HG02588 (cell line): Measurements from ENCODE around the gene PWWP2B.

Experiments
- ATAC-seq: cut with Tn5 transposase; IDR thresholded peaks from one replicate; pipeline ENCODE4 v1.9.1; 2021; ENCODE audit warnings: mild to moderate bottlenecking, moderate library complexity; ENCODE audit not compliant: unreplicated experiment

PWWP2B gene

GRCh38 chr10:132455986-132456847 is 59.2 kb downstream of the PWWP2B start:
- no peak for ATAC-seq

- ATAC-seq = no peak
Measured at GRCh38 chr10:132456881-132457280, 59.9 kb downstream of the PWWP2B start.

- no peak for ATAC-seq
Measured at GRCh38 chr10:132457328-132458070, 60.5 kb downstream of the PWWP2B start.

DNA sequence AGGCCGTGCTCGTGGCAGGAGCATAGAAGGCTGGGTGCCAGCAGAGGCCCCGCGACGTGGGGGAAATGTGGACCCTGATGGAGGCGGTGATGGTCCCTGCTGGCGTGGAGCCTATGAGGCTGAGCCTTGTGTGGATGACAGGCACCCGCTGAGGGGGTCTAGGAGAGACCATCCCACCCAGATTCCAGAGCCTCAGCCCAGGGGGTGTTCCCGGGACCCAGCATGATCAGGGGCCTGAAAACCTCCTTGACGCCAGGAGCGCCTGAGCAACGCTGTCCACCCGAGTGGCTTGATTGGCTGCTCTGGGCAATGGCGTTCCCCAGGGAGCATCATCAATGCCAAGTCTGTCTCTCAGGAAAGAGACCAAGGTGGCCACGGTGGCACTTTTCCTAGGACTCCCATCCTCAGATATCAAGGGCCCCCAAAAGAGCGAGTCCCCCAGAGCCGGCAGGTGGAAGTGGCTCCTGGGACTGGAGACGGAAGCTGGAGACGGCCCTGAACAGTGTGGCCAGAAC is 61.1 kb downstream of the PWWP2B start:
- ATAC-seq = no peak

- peak; percentile 56 for ATAC-seq
Measured at GRCh38 chr10:132458586-132459300, 61.7 kb downstream of the PWWP2B start.

DNA sequence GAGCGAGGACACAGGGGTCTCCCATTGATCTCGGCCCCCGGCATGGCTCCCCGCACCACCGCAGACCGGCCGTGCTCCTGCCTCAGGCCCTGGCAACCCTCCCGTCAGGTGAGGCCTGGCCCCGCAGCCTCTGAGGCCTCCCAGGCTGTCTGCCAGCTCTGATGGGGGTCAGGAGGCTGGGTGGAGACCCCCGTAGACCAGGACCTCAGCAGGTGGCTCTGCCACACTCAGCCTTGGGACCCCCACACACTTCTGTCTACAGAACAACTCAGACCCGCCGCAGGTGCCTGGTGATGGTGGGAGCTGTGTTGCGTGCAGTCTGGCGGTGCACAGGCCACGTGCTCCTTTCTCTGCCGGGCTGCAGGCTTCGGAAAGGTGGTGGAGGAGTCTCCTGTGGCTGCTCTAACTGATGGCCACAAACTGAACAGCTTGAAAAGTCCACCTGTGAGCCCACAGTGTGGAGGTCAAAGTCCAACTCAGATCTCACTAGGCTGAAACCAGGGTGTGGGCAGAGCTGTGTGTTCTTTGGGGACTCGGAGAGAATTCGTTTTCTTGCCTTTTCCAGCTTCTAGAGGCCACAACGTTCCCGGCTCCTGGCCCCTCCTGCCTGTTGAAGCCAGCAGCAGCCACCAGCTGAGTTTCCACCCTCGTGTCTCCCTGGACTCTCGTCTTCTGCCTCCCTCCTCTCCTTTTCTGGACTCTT is 62.5 kb downstream of the PWWP2B start:
- no peak for ATAC-seq

GRCh38 chr10:132460071-132460470 is 63.1 kb downstream of the PWWP2B start:
- no peak for ATAC-seq

GRCh38 chr10:132460691-132461090 is 63.7 kb downstream of the PWWP2B start:
- no peak for ATAC-seq

GRCh38 chr10:132461103-132461682 is 64.2 kb downstream of the PWWP2B start:
- no peak for ATAC-seq

DNA sequence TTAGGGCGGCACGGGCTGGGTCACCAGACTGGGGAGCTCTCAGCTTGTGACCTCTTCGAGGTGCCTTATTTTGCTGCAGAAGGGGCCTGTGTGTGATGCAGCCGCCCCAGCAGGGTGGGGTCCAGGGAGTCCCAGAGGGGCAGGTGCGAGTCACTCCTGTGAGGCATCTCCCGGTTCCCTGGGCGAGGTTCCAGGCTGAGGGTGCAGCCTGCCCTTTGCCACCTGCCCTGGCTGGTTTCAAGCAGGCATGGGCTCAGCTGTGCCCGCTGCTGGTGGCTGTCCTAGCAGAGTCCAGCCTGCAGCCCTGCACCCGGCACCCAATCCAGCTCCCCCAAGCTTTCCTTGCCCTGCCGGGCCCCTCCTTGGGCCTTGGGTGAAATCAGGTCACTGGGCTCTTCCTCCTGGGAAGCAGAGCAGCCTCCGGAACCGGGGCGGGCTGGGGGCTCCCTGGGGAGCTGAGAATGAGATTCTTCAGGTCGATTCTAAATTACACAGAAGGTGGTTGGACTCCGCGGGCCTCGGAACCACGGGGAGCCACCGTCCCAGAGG is 64.8 kb downstream of the PWWP2B start:
- no peak for ATAC-seq

DNA sequence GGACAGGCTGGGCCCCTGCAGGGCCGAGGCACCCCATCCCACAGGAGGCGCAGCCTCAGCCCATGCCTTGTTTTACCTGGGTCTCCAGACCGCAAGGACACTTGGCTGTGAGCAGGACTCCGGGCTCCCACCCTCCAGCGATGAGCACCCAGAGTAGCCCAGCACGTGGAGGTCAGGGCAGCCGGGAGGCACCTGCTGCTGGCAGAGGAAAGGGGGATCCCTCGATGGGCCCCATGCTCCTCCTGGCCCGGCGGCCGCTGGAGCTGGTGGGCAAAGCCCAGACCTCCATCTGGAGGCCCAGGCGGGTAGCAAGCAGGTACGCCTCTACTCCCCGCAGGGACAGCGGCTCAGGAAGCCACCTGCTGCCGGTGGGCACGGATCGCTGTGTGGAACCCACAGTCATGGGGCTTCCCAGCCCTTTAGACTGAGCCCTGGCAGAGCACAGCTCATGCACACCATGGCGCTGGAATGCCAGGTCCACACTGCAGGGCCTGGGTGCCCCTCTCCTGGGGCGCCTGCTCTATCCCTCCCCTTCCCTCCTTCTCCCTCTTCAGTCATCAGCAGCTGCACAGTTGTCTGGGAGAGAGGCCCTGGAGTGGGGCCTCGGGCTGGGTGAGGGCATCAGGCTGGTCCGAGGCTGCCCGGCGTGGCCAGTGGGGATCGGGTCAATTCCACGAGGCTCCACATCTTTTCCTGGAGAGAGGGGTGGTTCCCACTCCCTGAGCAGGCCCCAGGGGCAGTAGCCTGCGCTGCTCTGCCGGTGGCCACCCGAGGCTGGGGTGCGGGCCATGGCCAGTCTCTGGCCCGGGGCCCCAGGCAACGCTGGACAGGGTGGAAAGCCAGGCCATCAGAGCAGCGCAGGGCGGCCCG is 65.7 kb downstream of the PWWP2B start:
- ATAC-seq = no peak

GRCh38 chr10:132463333-132464255 is 66.6 kb downstream of the PWWP2B start:
- no peak for ATAC-seq

GRCh38 chr10:132464256-132465192 is 67.5 kb downstream of the PWWP2B start:
- no peak for ATAC-seq

- ATAC-seq = no peak
Measured at GRCh38 chr10:132465193-132465888, 68.3 kb downstream of the PWWP2B start.

DNA sequence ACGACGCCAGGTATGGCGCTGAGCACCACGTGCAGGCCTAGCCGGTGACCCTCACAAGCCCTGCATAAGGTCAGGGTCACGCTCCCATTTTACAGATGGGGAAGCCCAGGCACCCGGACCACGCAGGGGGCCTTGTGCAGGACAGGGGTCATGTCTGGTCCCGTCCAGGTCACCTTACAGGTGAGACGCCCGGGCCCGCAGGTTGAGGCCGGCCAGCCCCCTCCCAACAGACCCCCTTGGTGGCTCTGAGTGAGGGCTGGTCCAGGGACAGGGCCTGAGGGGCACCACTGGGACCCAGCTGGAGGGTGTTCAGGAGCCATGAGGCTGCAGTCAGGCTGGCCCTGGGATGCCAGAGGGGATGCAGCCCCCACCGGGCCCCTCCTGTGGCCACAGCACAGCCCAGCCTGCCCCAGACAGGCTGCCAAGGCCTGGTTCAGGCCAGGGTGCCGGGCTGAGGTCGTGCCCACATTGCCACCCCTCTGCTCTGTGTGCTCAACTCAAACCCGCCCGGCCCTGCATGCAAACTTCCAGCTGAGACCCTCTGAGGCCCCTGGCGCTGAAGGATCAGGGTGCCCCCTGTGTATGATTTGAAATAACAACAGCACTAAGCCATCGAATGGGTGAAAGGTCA is 69.0 kb downstream of the PWWP2B start:
- no peak for ATAC-seq
